Activated CD8-positive, alpha-beta memory T cell treated with anti-CD3 and anti-CD28 coated beads, Interleukin-2, amount 50 U/mL, for 24 hours (primary cell): ENCODE measurements around the gene PHF3.

Experiments
- DNase-seq: peaks from one replicate; pipeline ENCODE4 v3.0.0-alpha.2; 2020; ENCODE audit errors: extremely low read depth

Gene PHF3

DNA sequence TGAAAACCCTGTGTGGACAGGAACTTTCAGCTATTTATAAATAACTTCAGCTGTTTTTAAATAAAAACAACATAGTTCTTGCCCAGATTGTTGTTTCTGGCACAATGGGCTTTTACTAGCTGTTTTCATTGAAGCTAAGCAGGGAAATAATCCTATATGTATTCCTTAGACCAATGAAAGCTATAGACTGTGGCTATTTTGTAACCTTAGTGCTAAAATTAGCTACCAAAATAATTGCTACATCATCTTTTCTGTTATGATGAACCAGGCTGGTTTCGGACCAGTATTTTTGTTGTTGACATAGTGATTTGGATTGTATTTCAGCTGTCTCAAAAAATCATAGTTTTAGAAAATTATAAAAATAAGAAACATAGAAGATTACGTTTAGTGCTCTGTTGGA, 13.7 kb downstream of the PHF3 start:
- no peak for DNase-seq

DNA sequence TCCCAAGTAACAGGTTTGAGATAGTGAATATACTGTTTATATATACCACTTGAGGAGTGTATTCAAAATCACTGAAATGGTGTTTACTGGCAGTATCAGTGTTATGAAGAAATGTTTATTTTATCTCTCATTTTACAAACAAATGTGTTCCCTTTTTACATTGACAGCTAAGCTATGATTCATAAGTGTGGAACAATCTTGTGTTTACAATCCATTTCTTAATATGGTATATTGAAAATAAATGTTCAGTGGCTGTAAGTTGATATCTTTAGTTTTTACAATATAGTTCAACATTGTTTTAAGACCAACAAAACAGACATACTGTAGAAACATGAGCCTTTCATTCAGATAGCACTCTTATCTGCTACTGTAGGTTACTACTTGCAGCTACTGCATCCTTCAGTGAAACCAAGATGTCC, 14.3 kb downstream of the PHF3 start:
- no peak for DNase-seq

DNA sequence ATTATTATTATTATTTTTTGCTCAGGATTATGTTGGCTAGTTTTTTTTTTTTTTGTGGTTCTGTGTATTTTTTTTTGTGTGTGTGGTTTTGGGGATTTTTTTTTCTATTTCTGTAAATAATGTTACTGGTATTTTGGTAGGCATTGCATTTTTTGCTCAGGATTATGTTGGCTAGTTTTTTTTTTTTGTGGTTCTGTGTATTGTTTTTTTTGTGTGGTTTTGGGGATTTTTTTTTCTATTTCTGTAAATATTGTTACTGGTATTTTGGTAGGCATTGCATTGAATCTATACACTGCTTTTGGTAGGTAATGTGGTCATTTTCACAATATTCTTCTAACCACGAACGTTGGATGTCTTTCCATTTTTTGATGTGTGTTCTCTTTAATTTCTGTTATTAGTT, 17.4 kb downstream of the PHF3 start:
- no peak for DNase-seq

- no peak for DNase-seq
These were observed 25.2 kb downstream of the PHF3 start for GRCh38 chr6:63660757-63661156.

GRCh38 chr6:63661769-63662168, 26.2 kb downstream of the PHF3 start:
- no peak for DNase-seq

DNA sequence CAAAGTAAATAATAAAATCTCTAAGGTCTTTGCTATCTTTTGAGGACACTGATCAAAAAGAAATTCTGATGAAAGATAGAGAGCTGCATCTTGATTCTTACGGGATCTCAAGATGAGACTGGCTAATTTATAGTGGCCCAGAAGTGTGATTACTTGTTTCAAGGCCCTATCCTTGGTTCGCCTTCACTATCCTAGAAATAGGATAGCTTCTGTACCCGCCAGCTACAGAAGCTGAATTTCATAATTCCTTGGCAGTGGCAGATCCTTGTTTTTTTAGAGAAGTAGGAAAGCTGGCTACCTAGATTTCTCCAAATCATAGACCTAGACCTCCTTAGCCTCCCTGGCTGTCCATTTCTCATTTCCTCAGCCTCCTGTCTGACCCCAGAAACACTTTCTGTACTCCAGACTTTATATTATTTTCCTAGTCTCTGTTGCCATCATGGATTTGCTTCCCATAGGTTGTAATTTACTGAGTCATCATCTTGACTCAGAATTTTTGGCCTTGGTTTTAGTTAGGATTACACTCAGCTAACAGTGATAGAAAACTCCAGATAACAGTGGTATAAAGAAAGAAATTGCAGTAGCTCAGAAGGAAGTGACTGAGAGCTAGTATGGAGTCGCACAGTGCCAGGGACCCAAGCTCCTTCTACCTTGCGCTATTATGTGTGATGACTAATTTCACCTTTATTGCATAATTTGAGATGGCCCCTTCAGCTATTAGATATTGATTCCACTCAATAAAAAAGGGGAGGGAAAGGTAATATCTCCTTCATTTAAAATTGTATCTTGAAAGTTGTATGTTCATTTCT, 27.7 kb downstream of the PHF3 start:
- no peak for DNase-seq

DNA sequence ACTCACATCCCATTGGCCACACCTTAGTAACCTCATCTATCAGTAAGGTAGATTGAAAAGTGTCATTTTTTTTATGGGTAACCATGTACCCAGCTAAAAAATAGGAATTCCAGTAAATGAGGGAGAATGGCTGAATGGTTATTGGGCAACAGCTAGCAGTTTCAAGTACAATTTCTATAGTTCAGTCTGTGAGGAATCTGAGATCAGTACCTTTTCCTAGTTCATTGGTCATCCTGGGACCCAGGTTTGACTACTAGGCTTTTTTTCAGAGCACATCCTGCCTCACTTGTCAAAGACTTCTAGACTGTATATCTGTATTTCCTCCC, 28.3 kb downstream of the PHF3 start:
- no peak for DNase-seq

DNA sequence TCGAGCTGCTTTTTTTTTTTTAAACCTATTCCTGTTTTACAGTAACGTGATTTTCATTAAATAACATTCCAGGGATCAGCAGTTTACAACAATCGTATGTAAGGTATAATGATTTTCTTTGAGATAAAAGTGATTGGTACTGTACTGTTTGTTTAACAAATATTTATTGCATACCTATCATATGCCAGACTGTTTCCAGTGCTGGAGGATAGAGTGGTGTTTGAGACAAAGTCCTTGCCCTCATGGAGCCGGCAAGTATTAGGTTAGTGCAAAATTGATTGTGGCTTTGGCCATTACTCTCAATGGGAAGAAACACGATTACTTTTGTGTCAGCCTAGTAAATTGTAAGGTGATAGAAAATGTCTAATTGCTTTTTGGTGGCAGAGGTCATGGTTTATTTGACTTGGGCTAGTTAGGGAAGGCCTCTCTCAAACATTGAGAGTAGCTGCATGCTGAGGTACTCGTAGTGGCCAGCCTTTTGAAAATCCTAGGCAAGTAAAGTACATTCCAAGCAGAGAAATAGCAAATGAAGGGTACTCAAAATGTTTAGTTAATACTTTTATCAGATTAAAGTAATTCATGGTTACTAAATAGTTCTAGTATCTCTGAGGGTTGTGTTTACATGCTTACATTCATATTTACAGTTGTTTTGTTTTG, 35.6 kb downstream of the PHF3 start:
- no peak for DNase-seq

GRCh38 chr6:63672582-63673129, 37.1 kb downstream of the PHF3 start:
- no peak for DNase-seq

- DNase-seq: no peak
These were observed 38.1 kb downstream of the PHF3 start for GRCh38 chr6:63673692-63674091.

DNA sequence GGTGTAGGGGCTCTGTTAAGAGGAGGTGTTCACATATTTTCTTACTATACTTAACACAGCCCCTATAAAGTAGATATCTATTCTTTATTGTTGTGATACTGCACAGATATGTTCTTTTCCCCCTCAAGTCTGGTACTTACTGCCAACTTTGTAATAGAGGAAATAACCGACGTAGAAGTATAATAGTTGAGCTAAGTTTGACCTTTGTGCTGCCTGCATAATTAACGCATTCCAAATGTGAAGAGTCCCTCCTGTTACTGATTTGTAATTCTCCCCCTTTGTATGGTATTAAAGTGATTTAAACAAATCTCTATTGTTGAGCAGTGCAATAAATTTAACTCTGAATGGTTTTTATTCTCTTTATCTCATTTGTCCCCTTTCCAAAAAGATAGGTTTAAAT, 39.0 kb downstream of the PHF3 start:
- no peak for DNase-seq

GRCh38 chr6:63675138-63675537, 39.5 kb downstream of the PHF3 start:
- no peak for DNase-seq

DNA sequence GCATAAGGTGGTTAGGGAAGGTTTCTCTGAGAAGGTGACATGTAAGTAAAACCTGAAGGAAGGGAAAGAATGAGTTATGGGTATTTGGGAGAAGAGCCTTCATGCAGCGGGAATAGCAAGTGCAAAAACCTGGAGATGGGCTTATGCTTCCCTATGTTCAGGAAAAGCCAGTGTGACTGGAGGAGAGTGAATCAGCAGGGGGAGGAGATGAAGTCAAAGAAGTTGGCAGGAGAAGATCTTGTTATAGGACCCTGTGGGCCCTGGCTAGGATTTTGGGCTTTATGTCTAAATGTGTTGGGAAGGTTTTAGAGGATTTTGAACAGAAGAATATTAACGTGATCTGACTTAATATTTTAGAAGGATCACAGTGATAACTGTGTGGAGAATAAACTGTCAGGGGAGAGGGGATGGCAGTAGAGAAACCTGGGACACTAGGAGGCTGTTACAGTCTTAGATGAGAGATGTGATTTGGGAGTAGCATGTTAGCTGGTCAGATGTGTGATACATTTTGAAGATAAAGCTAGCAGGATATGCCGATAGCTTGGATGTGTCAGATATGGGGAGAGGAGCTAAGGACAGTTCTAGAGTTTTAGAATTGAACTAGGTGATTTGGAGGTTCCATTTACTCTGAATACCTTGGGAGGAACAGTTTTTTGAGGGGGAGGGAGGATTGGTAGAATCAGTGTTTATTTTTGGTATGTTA, 41.0 kb downstream of the PHF3 start:
- DNase-seq: no peak

DNA sequence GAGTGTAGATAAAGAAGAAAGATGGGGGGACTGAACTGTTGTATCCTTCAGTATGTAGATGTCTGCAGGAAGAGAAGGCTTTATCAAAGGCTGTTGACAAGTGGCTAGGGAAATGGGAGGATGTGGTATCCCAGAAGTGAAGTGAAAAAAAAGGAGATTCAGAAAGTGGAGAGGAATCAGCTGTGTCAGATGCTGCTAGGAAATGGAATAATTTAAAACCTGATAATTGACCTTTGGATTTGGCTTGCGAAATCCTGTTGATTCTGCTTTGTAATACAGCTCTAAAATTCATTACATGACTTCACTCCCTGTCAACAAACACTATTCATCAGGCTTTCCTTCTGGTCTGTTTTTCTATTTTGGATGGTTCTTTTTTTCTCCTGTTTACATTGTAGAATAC, 41.7 kb downstream of the PHF3 start:
- no peak for DNase-seq

DNA sequence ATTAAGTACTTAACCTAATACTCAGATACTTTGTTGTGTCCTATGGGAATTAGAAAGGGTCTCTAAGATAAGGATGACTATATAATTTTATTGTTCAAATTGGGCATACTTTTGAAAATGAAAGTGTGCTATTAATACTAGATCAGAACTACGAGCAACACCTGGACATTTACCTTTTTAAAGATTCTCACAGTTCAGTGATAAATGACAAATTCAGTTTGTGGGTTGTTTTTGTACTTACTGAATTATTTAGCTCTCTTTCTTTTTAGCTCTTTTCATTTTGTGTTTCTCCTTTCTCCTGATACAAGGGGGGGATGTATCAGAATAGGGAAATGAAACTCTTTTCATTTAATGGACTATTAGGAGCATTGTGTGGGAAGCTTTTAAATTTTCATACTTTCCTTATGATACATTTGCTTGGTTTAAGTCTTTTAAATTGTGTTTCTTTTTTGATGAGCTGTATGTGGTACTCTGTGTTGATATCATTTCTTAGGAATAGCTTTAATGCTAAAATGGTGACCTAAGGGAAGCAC, 47.5 kb downstream of the PHF3 start:
- DNase-seq: no peak

DNA sequence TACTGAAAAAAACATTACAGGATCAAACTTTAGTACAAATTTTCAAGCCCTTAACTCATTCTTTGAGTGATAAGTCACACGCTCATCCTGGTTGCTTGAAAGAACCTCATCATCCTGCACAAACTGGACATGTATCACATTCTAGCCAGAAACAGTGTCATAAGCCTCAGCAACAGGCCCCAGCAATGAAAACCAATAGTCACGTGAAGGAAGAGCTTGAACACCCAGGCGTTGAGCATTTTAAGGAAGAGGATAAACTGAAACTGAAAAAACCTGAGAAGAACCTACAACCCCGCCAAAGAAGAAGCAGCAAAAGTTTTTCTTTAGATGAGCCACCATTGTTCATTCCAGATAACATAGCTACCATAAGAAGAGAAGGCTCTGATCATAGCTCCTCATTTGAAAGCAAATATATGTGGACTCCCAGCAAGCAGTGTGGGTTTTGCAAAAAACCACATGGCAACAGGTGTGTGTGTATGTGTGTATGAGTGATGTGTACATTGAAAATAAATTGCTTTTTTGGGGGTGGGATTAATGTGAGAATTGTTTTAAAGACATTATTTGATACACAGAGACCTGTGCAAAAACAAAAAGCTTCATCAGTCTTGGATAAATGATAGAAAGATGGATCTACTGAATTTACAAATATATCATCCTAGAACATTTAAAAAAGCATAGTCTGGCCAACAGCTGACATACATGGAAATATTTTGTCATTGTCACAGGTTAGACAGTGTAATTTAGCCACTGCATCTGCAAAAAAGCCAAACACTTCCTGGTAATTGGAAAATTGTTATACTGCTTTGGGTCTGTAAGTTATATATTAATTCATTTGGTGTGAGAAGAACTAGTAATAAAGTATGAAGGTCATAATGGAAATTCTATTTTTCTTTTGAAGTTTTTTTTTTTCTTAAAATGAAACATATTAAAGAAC, 50.1 kb downstream of the PHF3 start:
- DNase-seq: no peak

DNA sequence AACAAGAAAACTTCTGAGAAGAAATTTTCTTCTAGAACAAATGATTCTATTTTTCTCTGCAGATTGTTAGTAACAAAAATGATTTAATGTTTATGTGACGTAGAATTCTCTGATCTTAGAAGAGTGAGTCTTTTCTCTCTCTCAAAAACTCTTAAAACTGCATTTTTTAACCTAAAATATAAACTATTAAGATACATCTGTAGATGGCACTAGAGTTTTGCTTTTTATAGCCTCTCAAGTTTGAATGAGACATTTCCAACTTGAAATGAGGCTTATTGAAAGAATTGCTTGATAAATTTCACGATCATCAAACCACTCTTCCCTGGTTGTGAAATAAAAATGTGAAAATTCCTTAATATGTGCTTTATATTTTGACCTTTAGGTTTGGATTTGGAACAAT, 53.8 kb downstream of the PHF3 start:
- no peak for DNase-seq

DNA sequence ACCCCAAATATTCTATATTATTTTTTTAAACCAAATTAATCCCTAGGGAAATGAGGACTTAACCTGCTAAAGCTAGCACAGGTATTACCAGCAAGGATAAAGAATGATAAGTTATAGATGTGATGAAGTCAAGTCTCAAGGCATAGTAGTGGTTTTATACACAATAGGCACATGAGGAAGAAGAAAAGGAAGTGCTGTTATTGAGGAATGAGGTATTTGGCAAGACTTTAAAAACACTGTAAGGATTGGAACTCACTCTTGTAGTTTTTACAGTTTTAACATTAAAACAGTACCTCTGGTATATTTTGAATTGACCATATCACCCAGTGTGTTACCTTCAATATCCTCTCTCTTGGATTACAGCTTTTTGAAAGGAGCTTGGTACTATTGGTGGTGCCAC, 54.6 kb downstream of the PHF3 start:
- DNase-seq: no peak

- DNase-seq: no peak
These were observed 70.1 kb downstream of the PHF3 start for GRCh38 chr6:63705707-63706106.

DNA sequence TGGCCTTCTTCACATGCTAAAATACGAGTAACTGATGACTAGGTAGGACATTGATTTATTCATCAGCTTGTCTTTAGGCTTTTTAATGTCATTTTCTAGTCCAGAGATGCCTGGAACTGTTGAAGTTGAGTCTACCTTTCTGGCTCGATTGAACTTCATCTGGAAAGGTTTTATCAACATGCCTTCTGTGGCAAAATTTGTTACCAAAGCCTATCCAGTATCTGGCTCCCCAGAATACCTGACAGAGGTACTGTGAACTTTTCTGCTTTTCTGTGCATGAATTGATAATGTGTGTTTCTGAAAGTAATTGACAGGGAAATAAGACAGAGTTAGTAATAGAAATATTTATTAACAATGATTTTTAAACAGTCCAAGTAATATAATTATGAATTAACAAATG, 71.0 kb downstream of the PHF3 start:
- no peak for DNase-seq

DNA sequence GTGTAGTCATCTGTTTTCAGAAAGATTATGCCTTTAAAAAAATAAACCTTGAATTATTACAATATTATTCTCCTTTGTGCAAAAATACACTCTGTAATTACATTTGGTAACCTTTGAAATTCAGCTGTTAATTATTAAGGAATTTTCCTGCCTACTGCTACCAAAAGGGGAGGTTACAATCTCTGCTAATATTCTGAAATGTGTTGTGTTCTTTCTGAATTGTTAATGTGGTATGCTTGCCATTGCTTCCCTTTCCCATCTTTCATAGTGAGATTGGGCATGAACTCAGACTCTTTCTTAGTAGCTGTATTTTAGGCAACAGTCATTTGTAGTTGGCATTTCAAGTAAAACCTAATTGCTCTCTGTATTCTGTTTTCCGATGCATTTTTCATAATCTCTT, 73.0 kb downstream of the PHF3 start:
- DNase-seq: no peak
